GM18505 (cell line): Measurements from ENCODE around the gene HACD3.

ENCODE experiments used
- ATAC-seq: cut with Tn5 transposase; IDR thresholded peaks from one replicate; pipeline ENCODE4 v1.9.1; 2021; ENCODE audit not compliant: unreplicated experiment
- POLR2A ChIP-seq: IDR thresholded peaks from 4 replicates; pipeline ENCODE4 v1.6.1; 2011; ENCODE audit warnings: borderline replicate concordance; ENCODE audit not compliant: insufficient read depth, insufficient read length; ENCODE audit errors: extremely low read depth

The HACD3 gene

GRCh38 chr15:65623103-65623502, 92.8 kb downstream of the HACD3 start:
- no peak for TF ChIP-seq POLR2A
- ATAC-seq, result no peak

GRCh38 chr15:65626856-65627255, 96.6 kb downstream of the HACD3 start:
- no peak for ATAC-seq

More at GRCh38 chr15:65626856-65627255, 96.6 kb downstream of the HACD3 start:
- TF ChIP-seq POLR2A, result no peak
